ENCODE data around the gene CCL17. TPM values are rescaled to one million over a fixed set of nuclear protein-coding genes. Genes with fewer than 3 reads are reported as not detected.

Gene CCL17
- total and polyA plus RNA-seq, 4 donors = 0.94 TPM; not detected in 3

- Histone ChIP-seq H3K36me3 (ENCODE audit: control insufficient read depth in 1 of 2, insufficient read depth in 2 of 2, low read length in 1 of 2) (peaks cover 0 to 2% of the 10 kb centered on the region in 2 donors), H3K27me3 (ENCODE audit: control insufficient read depth in 1 of 2, insufficient read depth in 2 of 2, low read length in 1 of 2) (no peaks in the 10 kb centered on the region), H3K27ac (ENCODE audit: low read depth in 1 of 2, low read length in 2 of 2) (no peak overlapping the region), H3K4me3 (ENCODE audit: low read length in 2 of 2) (no peak overlapping the region), H3K9me3 (ENCODE audit: control insufficient read depth, low read length) (no peaks in the 10 kb centered on the region), H3K4me1 (ENCODE audit: control insufficient read depth in 1 of 2, insufficient read depth in 2 of 2, low read length in 2 of 2) (no peaks in the 10 kb centered on the region)
- WGBS, 2 donors = 95 to 100% methylated on average over 2 of the region's 2 CpGs
- ATAC-seq (ENCODE audit: low FRiP score) (no peak), DNase-seq (no peak)
- intact Hi-C loops (cut with DNase I) = no loop called here
Observed at GRCh38 chr16:57445510-57445909, 40.9 kb downstream of the CCL17 start.

GRCh38 chr16:57446531-57447185, 42.1 kb downstream of the CCL17 start:
- WGBS, 2 donors = 2% methylated on average over 28 of the region's 28 CpGs
- Histone ChIP-seq H3K27ac (ENCODE audit: low read depth in 1 of 2, low read length in 2 of 2) (peak overlapping the region in 1 of 2 donors; percentile 60), H3K36me3 (ENCODE audit: control insufficient read depth in 1 of 2, insufficient read depth in 2 of 2, low read length in 1 of 2) (no peaks in the 10 kb centered on the region), H3K4me3 (ENCODE audit: low read length in 2 of 2) (peak overlapping the region; percentile 67 to 88), H3K9me3 (ENCODE audit: control insufficient read depth, low read length) (no peaks in the 10 kb centered on the region), H3K4me1 (ENCODE audit: control insufficient read depth in 1 of 2, insufficient read depth in 2 of 2, low read length in 2 of 2) (no peaks in the 10 kb centered on the region), H3K27me3 (ENCODE audit: control insufficient read depth in 1 of 2, insufficient read depth in 2 of 2, low read length in 1 of 2) (no peaks in the 10 kb centered on the region)
- ATAC-seq (ENCODE audit: low FRiP score) = peak; percentile 61
- peak; percentile 70 to 81 for DNase-seq
- intact Hi-C loops (cut with DNase I) = loop anchor here in 1 of 2 donors (2.0 kb wide), 1 partner anchor 40 kb away; the partner anchor contains the start of gene DOK4

GRCh38 chr16:57447186-57447962, 42.8 kb downstream of the CCL17 start, which contains the start of the genes CIAPIN1 and COQ9:
TSS of gene CIAPIN1 (minus strand) at chr16:57447385. CDS start at chr16:57440928, 6,457 bp downstream.
TSS of gene COQ9 (plus strand) at chr16:57447479. CDS start at chr16:57447506, 27 bp downstream.
- Histone ChIP-seq H3K27ac (ENCODE audit: low read depth in 1 of 2, low read length in 2 of 2) (peak within 1 kb of the TSS; percentile 2 to 60), H3K36me3 (ENCODE audit: control insufficient read depth in 1 of 2, insufficient read depth in 2 of 2, low read length in 1 of 2) (no peaks in the 10 kb centered on the region), H3K27me3 (ENCODE audit: control insufficient read depth in 1 of 2, insufficient read depth in 2 of 2, low read length in 1 of 2) (no peaks in the 10 kb centered on the region), H3K4me3 (ENCODE audit: low read length in 2 of 2) (peak within 1 kb of the TSS; percentile 68 to 88), H3K9me3 (ENCODE audit: control insufficient read depth, low read length) (no peaks in the 10 kb centered on the region), H3K4me1 (ENCODE audit: control insufficient read depth in 1 of 2, insufficient read depth in 2 of 2, low read length in 2 of 2) (no peaks in the 10 kb centered on the region)
- 0 to 1% methylated on average over 61 to 68 of the region's 68 CpGs for WGBS, 2 donors
- ATAC-seq (ENCODE audit: low FRiP score) (peak; percentile 98), DNase-seq (peak; percentile 97 to 99)
- intact Hi-C loops (cut with DNase I) = loop anchor here in 1 of 2 donors (2.0 kb wide), 1 partner anchor 39 kb away; the partner anchor contains the start of gene DOK4

- Histone ChIP-seq H3K4me3 (ENCODE audit: low read length in 2 of 2) (no peak overlapping the region), H3K4me1 (ENCODE audit: control insufficient read depth in 1 of 2, insufficient read depth in 2 of 2, low read length in 2 of 2) (no peaks in the 10 kb centered on the region), H3K36me3 (ENCODE audit: control insufficient read depth in 1 of 2, insufficient read depth in 2 of 2, low read length in 1 of 2) (peaks cover 3 to 10% of the 10 kb centered on the region in 2 donors), H3K27me3 (ENCODE audit: control insufficient read depth in 1 of 2, insufficient read depth in 2 of 2, low read length in 1 of 2) (no peaks in the 10 kb centered on the region), H3K27ac (ENCODE audit: low read depth in 1 of 2, low read length in 2 of 2) (no peak overlapping the region), H3K9me3 (ENCODE audit: control insufficient read depth, low read length) (no peaks in the 10 kb centered on the region)
- DNase-seq (no peak), ATAC-seq (ENCODE audit: low FRiP score) (no peak)
- intact Hi-C loops (cut with DNase I) = no loop called here
- 94 to 95% methylated on average over 10 of the region's 10 CpGs for WGBS, 2 donors
Observed at GRCh38 chr16:57452021-57452420, 47.5 kb downstream of the CCL17 start.

GRCh38 chr16:57462209-57462977, 57.8 kb downstream of the CCL17 start, which contains the start of gene POLR2C:
TSS of gene POLR2C (plus strand) at chr16:57462679. CDS start at chr16:57462725, 46 bp downstream.
- no peaks in the 10 kb centered on the region for H3K27me3 ChIP-seq (ENCODE audit: control insufficient read depth in 1 of 2, insufficient read depth in 2 of 2, low read length in 1 of 2)
- peaks cover 0 to 3% of the 10 kb centered on the region in 2 donors for H3K4me1 ChIP-seq (ENCODE audit: control insufficient read depth in 1 of 2, insufficient read depth in 2 of 2, low read length in 2 of 2)
- H3K4me3 ChIP-seq (ENCODE audit: low read length in 2 of 2) = peak within 1 kb of the TSS; percentile 70 to 83
- H3K36me3 ChIP-seq (ENCODE audit: control insufficient read depth in 1 of 2, insufficient read depth in 2 of 2, low read length in 1 of 2) = peaks cover 0 to 15% of the 10 kb centered on the region in 2 donors
- DNase-seq (peak; percentile 93 to 97), ATAC-seq (ENCODE audit: low FRiP score) (peak; percentile 95)
- intact Hi-C loops (cut with DNase I) = loop anchor here (2.0 to 5.0 kb wide), 3 partner anchors 24 to 56 kb away; partner anchors contain the start of gene DOK4 (in 1 of the 2)
- no peak within 1 kb of the TSS for H3K27ac ChIP-seq (ENCODE audit: low read depth in 1 of 2, low read length in 2 of 2)
- 0 to 1% methylated on average over 40 to 47 of the region's 47 CpGs for WGBS, 2 donors
- no peaks in the 10 kb centered on the region for H3K9me3 ChIP-seq (ENCODE audit: control insufficient read depth, low read length)

GRCh38 chr16:57462978-57463362, 58.4 kb downstream of the CCL17 start:
- Histone ChIP-seq H3K36me3 (ENCODE audit: control insufficient read depth in 1 of 2, insufficient read depth in 2 of 2, low read length in 1 of 2) (peaks cover 0 to 11% of the 10 kb centered on the region in 2 donors), H3K9me3 (ENCODE audit: control insufficient read depth, low read length) (no peaks in the 10 kb centered on the region), H3K27me3 (ENCODE audit: control insufficient read depth in 1 of 2, insufficient read depth in 2 of 2, low read length in 1 of 2) (no peaks in the 10 kb centered on the region), H3K4me3 (ENCODE audit: low read length in 2 of 2) (peak overlapping the region; percentile 70 to 83), H3K27ac (ENCODE audit: low read depth in 1 of 2, low read length in 2 of 2) (no peak overlapping the region), H3K4me1 (ENCODE audit: control insufficient read depth in 1 of 2, insufficient read depth in 2 of 2, low read length in 2 of 2) (peaks cover 0 to 3% of the 10 kb centered on the region in 2 donors)
- no peak for DNase-seq
- intact Hi-C loops (cut with DNase I) = loop anchor here (2.0 to 5.0 kb wide), 3 partner anchors 24 to 56 kb away; partner anchors contain the start of gene DOK4 (in 1 of the 2)
- WGBS, 2 donors = 1 to 2% methylated on average over 16 of the region's 16 CpGs
- ATAC-seq (ENCODE audit: low FRiP score) = peak; percentile 23

- Histone ChIP-seq H3K27me3 (ENCODE audit: control insufficient read depth in 1 of 2, insufficient read depth in 2 of 2, low read length in 1 of 2) (no peaks in the 10 kb centered on the region), H3K9me3 (ENCODE audit: control insufficient read depth, low read length) (no peaks in the 10 kb centered on the region), H3K4me3 (ENCODE audit: low read length in 2 of 2) (no peak overlapping the region), H3K27ac (ENCODE audit: low read depth in 1 of 2, low read length in 2 of 2) (no peak overlapping the region), H3K36me3 (ENCODE audit: control insufficient read depth in 1 of 2, insufficient read depth in 2 of 2, low read length in 1 of 2) (peaks cover 0 to 5% of the 10 kb centered on the region in 2 donors), H3K4me1 (ENCODE audit: control insufficient read depth in 1 of 2, insufficient read depth in 2 of 2, low read length in 2 of 2) (peaks cover 0 to 3% of the 10 kb centered on the region in 2 donors)
- WGBS, 2 donors = 75 to 89% methylated on average over 2 of the region's 2 CpGs
- ATAC-seq (ENCODE audit: low FRiP score) = no peak
- intact Hi-C loops (cut with DNase I) = loop anchor here in 1 of 2 donors (5.0 kb wide), 1 partner anchor 53 kb away; no protein-coding TSS in a partner anchor
- peak in 1 of 2 donors; percentile 3 for DNase-seq
Observed at GRCh38 chr16:57464523-57464922, 60.0 kb downstream of the CCL17 start.
